A549 treated with RU486 at 1 μM for 4 hours (cell line): ENCODE results near the gene CCDC184. TPM values are rescaled to one million over a fixed set of nuclear protein-coding genes. Genes with fewer than 3 reads are reported as not detected.

Source experiments
- total RNA-seq: library from RNA; stranded (reverse); fragments of 200-300 nt; extraction: Qiagen RNA extraction; gene quantifications from 5 replicates; pipeline ENCODE4 v1.2.3, GENCODE V29; 2022; ENCODE audit warnings: low read depth

The CCDC184 gene
- 3.0 to 3.4 TPM (median 3.3 TPM) in 5 replicates for total RNA-seq

DNA sequence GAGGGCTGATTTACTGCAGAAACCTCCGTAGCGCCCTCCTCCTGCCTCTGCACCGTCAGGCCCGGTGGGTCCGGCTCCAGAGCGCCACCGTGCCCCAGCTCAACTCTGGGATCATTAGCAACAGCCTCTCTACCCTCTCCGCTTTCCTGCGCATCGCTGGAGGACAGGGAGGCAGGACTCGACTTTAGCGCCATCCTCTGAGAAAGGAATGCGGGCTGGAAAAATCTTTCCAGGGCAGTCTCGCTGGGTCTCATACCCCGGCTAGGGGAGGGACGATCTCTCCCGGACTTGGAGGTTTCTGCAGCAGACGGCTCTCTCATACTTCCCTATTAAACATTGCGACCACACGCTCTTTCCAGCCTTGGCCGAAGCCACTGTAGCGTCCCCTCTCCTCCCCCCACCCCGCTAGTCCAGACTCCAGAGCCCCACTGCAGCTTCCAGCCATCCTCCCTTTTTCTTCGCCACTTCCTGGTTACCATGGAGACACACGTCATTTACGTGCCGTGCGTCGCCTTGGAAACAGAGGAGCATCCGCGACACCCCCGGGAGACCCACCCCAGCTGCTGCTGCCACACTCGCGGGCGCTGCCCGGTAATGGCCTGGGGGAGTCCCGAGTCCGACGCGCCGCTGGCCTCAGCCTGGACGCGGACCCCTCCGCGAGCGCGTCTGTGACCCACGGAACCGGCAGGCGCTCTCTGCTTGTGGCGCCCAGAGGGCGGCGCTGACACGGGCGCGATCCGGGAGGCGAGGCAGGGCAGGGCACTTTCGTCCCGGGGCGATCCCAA, at the start of gene CCDC184:
Gene CCDC184 (plus strand): TSS at position 554 of the 785 bp plus-strand sequence. CDS start 479 bp downstream, outside the sequence.

DNA sequence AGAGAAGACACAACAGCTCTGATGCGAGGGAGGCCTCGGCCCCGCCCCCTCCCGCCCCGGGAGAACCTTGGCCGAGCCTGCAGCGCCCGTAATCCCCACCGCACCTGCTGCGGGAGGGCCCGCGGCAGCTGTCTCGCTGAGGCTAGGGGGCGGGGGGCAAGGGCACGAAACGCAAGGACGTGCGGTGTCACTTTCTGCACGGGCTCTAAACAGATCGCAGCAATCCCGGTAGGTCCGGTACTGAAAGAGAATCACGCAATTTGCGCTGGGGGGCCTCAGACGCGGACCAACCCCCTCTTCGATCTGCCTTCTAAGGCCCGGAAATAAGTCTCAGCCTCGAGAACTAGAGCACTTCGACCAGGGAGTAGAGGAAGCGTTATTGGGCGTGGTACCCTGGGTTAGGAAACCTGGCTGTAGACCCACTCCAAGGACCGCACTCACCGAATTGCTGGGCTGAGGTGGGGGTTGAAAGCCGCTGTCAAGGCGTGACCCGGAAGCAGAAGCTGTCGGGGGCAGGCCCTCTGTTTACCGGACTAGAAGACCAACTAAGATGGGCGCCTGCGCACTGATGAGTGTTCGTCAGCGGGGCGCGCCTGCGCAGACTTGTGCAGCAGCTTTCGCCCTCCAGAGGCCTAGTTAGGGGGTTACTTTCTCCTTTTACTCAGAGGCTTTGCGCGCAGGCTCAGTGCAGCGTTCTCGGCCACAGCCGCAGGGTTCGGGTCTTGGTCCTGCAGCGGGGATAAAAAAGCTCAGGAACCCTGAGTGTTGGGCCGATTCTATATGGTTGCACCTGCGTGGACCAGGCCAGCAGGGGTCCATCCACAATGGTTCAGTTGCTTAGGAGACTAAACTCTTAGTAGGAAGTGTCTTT, 26.2 kb upstream of the CCDC184 start, which contains the start of gene ASB8:
Gene ASB8 (minus strand): TSS at position 498 of the 871 bp plus-strand sequence. CDS start 4,019 bp downstream, outside the sequence.

DNA sequence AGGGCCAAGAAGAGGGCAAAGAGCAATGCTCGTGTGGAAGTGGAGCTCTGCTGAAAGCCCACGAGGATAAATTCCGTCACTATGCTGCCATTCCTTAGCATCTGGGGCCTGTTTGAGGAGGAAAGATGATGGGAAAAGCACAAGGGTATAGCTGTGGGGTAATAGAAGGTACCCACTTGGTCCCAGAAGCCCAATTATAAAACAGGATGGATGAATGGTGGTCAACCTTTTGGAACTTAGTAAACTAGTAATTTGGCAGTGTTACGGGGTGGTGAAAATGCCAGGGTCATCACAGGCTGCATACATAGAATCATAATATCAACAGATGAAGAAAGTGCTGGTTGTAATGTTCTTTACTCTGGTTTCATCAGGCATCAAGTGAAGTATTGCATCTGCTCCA, 19.7 kb downstream of the CCDC184 start, which contains the start of gene OR10AD1:
Gene OR10AD1 (minus strand): TSS at position 101 of the 400 bp plus-strand sequence. CDS start 0 bp downstream, at position 101.

Other genes starting within 250 kb of the CCDC184 start
- gene TMEM106C, start 220.0 kb upstream of the CCDC184 start, total RNA-seq: 123 to 152 TPM (median 136 TPM) in 5 replicates
- 0.06 to 0.40 TPM (median 0.17 TPM) in 4 of 5 replicates, not detected in the other for gene COL2A1, start 179.2 kb upstream of the CCDC184 start, total RNA-seq
- gene SENP1, start 77.6 kb upstream of the CCDC184 start, total RNA-seq: 9.1 to 15.7 TPM (median 12.7 TPM) in 5 replicates
- 24.4 to 28.3 TPM (median 27.2 TPM) in 5 replicates for gene PFKM, start 64.3 kb upstream of the CCDC184 start, total RNA-seq
- gene ASB8, start 26.1 kb upstream of the CCDC184 start, total RNA-seq: 11.6 to 17.6 TPM (median 13.3 TPM) in 5 replicates
- gene OR10AD1, start 19.6 kb downstream of the CCDC184 start, total RNA-seq: not detected in 5 replicates
- 5.1 to 8.1 TPM (median 6.3 TPM) in 5 replicates for gene ZNF641, start 167.3 kb downstream of the CCDC184 start, total RNA-seq